Breast epithelium (tissue), 4 donors: ENCODE data around the gene ARV1. TPM values are rescaled to one million over a fixed set of nuclear protein-coding genes. Genes with fewer than 3 reads are reported as not detected.

Experiments
- DNase-seq, 2 donors: peaks; one replicate each; pipeline ENCODE4 v3.0.0-alpha.2; 2019; ENCODE audit warnings: low spot score in 2 of 2
- H3K27ac ChIP-seq, 2 donors: fragments of 200-600 bp; sonication (generic) in 1 of 2; one replicate each; pipeline ENCODE4 v1.5.1; 2016 to 2019; ENCODE audit warnings: mild to moderate bottlenecking in 1 of 2
- H3K27me3 ChIP-seq, 2 donors: fragments of 200-600 bp; sonication (generic) in 1 of 2; one replicate each; pipeline versions ENCODE4 v1.5.1 to v1.6.0; 2017 to 2019; ENCODE audit warnings: control low read depth in 1 of 2, mild to moderate bottlenecking in 1 of 2
- H3K36me3 ChIP-seq: fragments of 200-600 bp; one replicate; pipeline ENCODE4 v1.5.1; 2019
- H3K4me1 ChIP-seq, 2 donors: fragments of 200-600 bp; sonication (generic); one replicate each; pipeline ENCODE4 v1.5.1; 2016 to 2019; ENCODE audit warnings: control low read depth in 1 of 2
- H3K4me3 ChIP-seq, 3 donors: fragments of 200-600 bp; sonication (generic); 1 replicate in 2 of 3; 2 replicates in 1 of 3; pipeline ENCODE4 v1.5.1; 2016 to 2019; ENCODE audit warnings: mild to moderate bottlenecking in 3 of 3, moderate library complexity in 2 of 3
- H3K9me3 ChIP-seq, 2 donors: fragments of 200-600 bp; sonication (generic) in 1 of 2; one replicate each; pipeline ENCODE4 v1.5.1; 2016 to 2019; ENCODE audit warnings: control low read depth in 1 of 2
- CTCF ChIP-seq, 3 donors: fragments of 450-650 bp; IDR thresholded peaks; one replicate each; pipeline ENCODE4 v1.5.1; 2016 to 2017; ENCODE audit warnings: antibody characterized with exemption in 3 of 3, mild to moderate bottlenecking in 3 of 3, moderate library complexity in 3 of 3
- POLR2A ChIP-seq: fragments of 450-650 bp; IDR thresholded peaks from one replicate; pipeline ENCODE4 v1.6.1; 2016; ENCODE audit warnings: antibody characterized with exemption, mild to moderate bottlenecking, moderate library complexity
- POLR2AphosphoS5 ChIP-seq, 3 donors: sonication (generic); formaldehyde crosslinking; IDR thresholded peaks; one replicate each; pipeline ENCODE4 v1.6.1; 2017; ENCODE audit warnings: antibody characterized with exemption in 3 of 3
- intact Hi-C: fragments of 100-400 bp; cut with DNase I; formaldehyde crosslinking; loops from one replicate; pipeline ENCODE4 v1.15.1; 2023; ENCODE audit warnings: low total_unique reads
- total RNA-seq, 3 donors: library from RNA; depleted of rRNA; stranded (reverse); fragments of >200 nt; gene quantifications; one replicate each; pipeline ENCODE4 v1.1.0, GENCODE V29; 2016

Gene ARV1
- total RNA-seq, 3 donors from 2014 or later = 20.8 to 23.0 (median 21.0) TPM

DNA sequence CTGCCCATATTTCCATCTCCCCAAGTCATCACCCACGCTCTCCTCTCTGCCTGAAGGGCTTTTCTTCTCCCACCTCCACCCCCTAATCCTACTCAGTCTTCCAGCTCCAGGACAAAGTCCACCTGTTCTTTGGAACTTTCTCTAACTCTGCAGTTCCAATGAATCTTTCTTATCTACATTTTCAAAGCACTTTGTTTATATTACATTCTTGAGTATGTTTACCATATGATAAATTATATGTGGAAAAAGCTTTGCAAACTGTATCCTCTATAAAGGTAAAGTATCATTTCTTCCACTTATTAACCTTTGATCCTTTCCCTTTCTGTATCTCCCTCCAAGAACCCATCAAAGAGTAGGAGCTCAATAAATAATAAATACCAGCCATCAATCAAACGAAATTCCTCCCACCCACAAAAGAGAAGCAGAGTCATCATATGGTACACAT, 39.9 kb upstream of the ARV1 start:
- no peaks in the 10 kb centered on the region for H3K36me3 ChIP-seq
- no peak overlapping the region for H3K27ac ChIP-seq
- TF ChIP-seq POLR2A (no peak), CTCF (IDR thresholded peaks at IDR 0.05) (no peak), POLR2AphosphoS5 (IDR thresholded peaks at IDR 0.05) (no peak)
- intact Hi-C loops = no loop called here
- DNase-seq = no peak
- no peaks in the 10 kb centered on the region for H3K27me3 ChIP-seq
- H3K4me1 ChIP-seq = no peaks in the 10 kb centered on the region
- no peaks in the 10 kb centered on the region for H3K9me3 ChIP-seq
- no peak overlapping the region for H3K4me3 ChIP-seq

DNA sequence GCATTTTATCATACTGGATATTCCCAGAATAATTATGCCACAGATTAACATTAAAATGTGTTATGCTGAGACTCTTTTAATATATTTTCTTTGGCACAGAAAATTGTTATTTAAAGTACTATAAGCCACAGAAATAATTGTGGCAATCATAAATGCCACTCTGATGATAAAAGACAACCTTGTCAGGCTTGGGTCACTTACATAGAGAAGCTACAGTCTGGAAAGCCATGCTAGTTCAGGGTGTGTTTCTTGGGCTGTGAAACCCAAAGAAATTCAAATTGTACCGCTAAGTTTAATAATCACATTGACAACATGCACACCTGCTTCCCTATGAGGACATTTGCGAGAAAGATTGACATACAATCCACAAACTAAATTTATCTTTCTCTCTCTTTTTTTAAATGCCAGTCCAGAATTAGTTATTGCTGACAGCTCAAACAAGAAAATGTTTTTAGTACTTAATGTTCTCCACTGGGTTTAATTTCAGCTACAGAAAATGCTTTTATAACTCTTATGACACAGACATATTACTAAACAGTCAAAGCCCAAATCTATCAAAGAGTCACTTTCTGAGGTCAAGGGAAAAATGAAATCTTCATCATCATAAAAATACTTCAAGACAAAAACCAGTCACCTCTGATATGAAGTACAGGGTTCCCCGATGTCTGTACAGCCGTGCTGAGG, 38.9 kb upstream of the ARV1 start:
- Histone ChIP-seq H3K36me3 (no peaks in the 10 kb centered on the region), H3K4me1 (no peaks in the 10 kb centered on the region), H3K4me3 (no peak overlapping the region), H3K27me3 (no peaks in the 10 kb centered on the region), H3K9me3 (no peaks in the 10 kb centered on the region), H3K27ac (no peak overlapping the region)
- intact Hi-C loops = no loop called here
- DNase-seq = no peak
- TF ChIP-seq CTCF (IDR thresholded peaks at IDR 0.05) = no peak
- no peak for TF ChIP-seq POLR2A
- TF ChIP-seq POLR2AphosphoS5 (IDR thresholded peaks at IDR 0.05) = no peak

GRCh38 chr1:230940848-230941247, 38.0 kb upstream of the ARV1 start:
- H3K36me3 ChIP-seq = no peaks in the 10 kb centered on the region
- no peak overlapping the region for H3K27ac ChIP-seq
- DNase-seq = no peak
- no peaks in the 10 kb centered on the region for H3K4me1 ChIP-seq
- intact Hi-C loops = no loop called here
- H3K4me3 ChIP-seq = no peak overlapping the region
- no peaks in the 10 kb centered on the region for H3K9me3 ChIP-seq
- no peaks in the 10 kb centered on the region for H3K27me3 ChIP-seq
- TF ChIP-seq POLR2A = no peak
- no peak for TF ChIP-seq POLR2AphosphoS5 (IDR thresholded peaks at IDR 0.05)
- TF ChIP-seq CTCF (IDR thresholded peaks at IDR 0.05) = no peak

- no peak for DNase-seq
- Histone ChIP-seq H3K36me3 (no peaks in the 10 kb centered on the region), H3K27ac (no peak overlapping the region), H3K4me1 (no peaks in the 10 kb centered on the region), H3K9me3 (no peaks in the 10 kb centered on the region), H3K27me3 (no peaks in the 10 kb centered on the region), H3K4me3 (no peak overlapping the region)
- intact Hi-C loops = no loop called here
- no peak for TF ChIP-seq POLR2A
- TF ChIP-seq CTCF (IDR thresholded peaks at IDR 0.05) = no peak
- no peak for TF ChIP-seq POLR2AphosphoS5 (IDR thresholded peaks at IDR 0.05)
Observed at GRCh38 chr1:230943048-230943593, 35.8 kb upstream of the ARV1 start.

DNA sequence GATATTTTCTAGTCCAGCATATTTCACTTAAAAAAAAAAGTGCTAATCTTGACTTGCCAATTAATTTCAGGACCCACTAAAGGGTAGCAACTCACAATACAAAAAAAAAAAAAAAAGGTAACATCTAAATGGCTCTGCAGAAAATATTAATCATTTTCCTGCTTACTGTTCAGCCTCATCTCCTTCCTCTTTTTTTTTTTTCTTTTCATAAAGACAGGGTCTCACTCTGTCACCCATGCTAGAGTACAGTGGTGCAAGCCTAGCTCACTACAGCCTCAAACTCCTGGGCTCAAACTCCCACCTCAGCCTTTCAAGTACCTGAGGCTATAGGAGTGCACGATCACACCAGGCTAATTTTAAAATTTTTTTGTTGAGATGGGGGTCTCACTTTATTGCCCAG, 30.6 kb upstream of the ARV1 start:
- intact Hi-C loops = no loop called here

More for the DNA sequence above, 30.6 kb upstream of the ARV1 start:
- H3K4me1 ChIP-seq = no peaks in the 10 kb centered on the region
- H3K9me3 ChIP-seq = no peaks in the 10 kb centered on the region
- no peak for TF ChIP-seq CTCF (IDR thresholded peaks at IDR 0.05)
- TF ChIP-seq POLR2AphosphoS5 (IDR thresholded peaks at IDR 0.05) = no peak
- TF ChIP-seq POLR2A = no peak
- no peaks in the 10 kb centered on the region for H3K36me3 ChIP-seq
- H3K27me3 ChIP-seq = no peaks in the 10 kb centered on the region
- no peak overlapping the region for H3K4me3 ChIP-seq
- no peak overlapping the region for H3K27ac ChIP-seq
- DNase-seq = no peak
